ENCODE measurements around the gene KIT. TPM values are rescaled to one million over a fixed set of nuclear protein-coding genes. Genes with fewer than 3 reads are reported as not detected.

The KIT gene
- total RNA-seq, 4 donors from 2014 or later = 43.0 to 81.3 (median 59.3) TPM

- intact Hi-C loops (cut with DNase I) = no loop called here
- 90% methylated on average over 3 of the region's 3 CpGs for WGBS
- H3K4me1 ChIP-seq = peaks cover 0 to 14% (median 7%) of the 10 kb centered on the region in 4 donors
- TF ChIP-seq, protein P1, sequence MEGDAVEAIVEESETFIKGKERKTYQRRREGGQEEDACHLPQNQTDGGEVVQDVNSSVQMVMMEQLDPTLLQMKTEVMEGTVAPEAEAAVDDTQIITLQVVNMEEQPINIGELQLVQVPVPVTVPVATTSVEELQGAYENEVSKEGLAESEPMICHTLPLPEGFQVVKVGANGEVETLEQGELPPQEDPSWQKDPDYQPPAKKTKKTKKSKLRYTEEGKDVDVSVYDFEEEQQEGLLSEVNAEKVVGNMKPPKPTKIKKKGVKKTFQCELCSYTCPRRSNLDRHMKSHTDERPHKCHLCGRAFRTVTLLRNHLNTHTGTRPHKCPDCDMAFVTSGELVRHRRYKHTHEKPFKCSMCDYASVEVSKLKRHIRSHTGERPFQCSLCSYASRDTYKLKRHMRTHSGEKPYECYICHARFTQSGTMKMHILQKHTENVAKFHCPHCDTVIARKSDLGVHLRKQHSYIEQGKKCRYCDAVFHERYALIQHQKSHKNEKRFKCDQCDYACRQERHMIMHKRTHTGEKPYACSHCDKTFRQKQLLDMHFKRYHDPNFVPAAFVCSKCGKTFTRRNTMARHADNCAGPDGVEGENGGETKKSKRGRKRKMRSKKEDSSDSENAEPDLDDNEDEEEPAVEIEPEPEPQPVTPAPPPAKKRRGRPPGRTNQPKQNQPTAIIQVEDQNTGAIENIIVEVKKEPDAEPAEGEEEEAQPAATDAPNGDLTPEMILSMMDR (IDR thresholded peaks at IDR 0.05) = no peak
- TF ChIP-seq POLR2A (IDR thresholded peaks at IDR 0.05; ENCODE audit: low read depth) (no peak), POLR2AphosphoS5 (IDR thresholded peaks at IDR 0.05) (no peak), EP300 (IDR thresholded peaks at IDR 0.05) (no peak)
- H3K4me3 ChIP-seq = no peak overlapping the region
- peaks cover 0 to 4% (median 0%) of the 10 kb centered on the region in 4 donors for H3K36me3 ChIP-seq
- H3K27me3 ChIP-seq = no peaks in the 10 kb centered on the region
- H3K27ac ChIP-seq (replicated peaks in 1 of 4) = peak overlapping the region in 1 of 4 donors; percentile 48
- H3K9me3 ChIP-seq = no peaks in the 10 kb centered on the region
- DNase-seq (ENCODE audit: extremely low spot score) = no peak
These were observed 73.8 kb downstream of the KIT start for GRCh38 chr4:54731552-54731951.

DNA sequence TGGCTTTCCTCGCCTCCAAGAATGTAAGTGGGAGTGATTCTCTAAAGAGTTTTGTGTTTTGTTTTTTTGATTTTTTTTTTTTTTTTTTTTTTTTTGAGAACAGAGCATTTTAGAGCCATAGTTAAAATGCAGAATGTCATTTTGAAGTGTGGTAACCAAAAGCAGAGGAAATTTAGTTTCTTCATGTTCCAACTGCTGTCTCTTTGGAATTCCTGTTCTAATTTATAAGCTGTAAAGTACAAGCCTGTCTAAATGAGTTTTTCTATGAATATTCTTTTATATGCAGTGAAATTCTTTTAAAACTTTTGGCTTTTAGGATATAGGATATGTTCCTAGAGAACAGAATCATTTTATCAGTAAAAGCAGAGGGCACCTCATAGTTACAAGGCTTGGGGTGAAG is 74.2 kb downstream of the KIT start:
- H3K27me3 ChIP-seq = no peaks in the 10 kb centered on the region
- peaks cover 0 to 14% (median 7%) of the 10 kb centered on the region in 4 donors for H3K4me1 ChIP-seq
- peaks cover 0 to 8% (median 0%) of the 10 kb centered on the region in 4 donors for H3K36me3 ChIP-seq
- 56% methylated on average over 1 of the region's 1 CpG for WGBS
- TF ChIP-seq, protein P1 (IDR thresholded peaks at IDR 0.05) = no peak
- no peak for TF ChIP-seq EP300 (IDR thresholded peaks at IDR 0.05)
- TF ChIP-seq POLR2AphosphoS5 (IDR thresholded peaks at IDR 0.05) = no peak
- no peak for TF ChIP-seq POLR2A (IDR thresholded peaks at IDR 0.05; ENCODE audit: low read depth)
- peak overlapping the region in 1 of 4 donors; percentile 48 for H3K27ac ChIP-seq (replicated peaks in 1 of 4)
- H3K4me3 ChIP-seq = no peak overlapping the region
- intact Hi-C loops (cut with DNase I) = no loop called here
- DNase-seq (ENCODE audit: extremely low spot score) = no peak
- H3K9me3 ChIP-seq = no peaks in the 10 kb centered on the region

GRCh38 chr4:54737421-54737820 is 79.7 kb downstream of the KIT start:
- H3K36me3 ChIP-seq = peaks cover 0 to 14% (median 0%) of the 10 kb centered on the region in 4 donors
- H3K9me3 ChIP-seq = no peaks in the 10 kb centered on the region
- no peak overlapping the region for H3K4me3 ChIP-seq
- H3K27me3 ChIP-seq = no peaks in the 10 kb centered on the region
- no peak overlapping the region for H3K27ac ChIP-seq (replicated peaks in 1 of 4)
- intact Hi-C loops (cut with DNase I) = no loop called here
- no peak for DNase-seq (ENCODE audit: extremely low spot score)
- peaks cover 0 to 3% (median 1%) of the 10 kb centered on the region in 4 donors for H3K4me1 ChIP-seq
- TF ChIP-seq POLR2AphosphoS5 (IDR thresholded peaks at IDR 0.05) (no peak), EP300 (IDR thresholded peaks at IDR 0.05) (no peak), POLR2A (IDR thresholded peaks at IDR 0.05; ENCODE audit: low read depth) (no peak)
- TF ChIP-seq, protein P1 (IDR thresholded peaks at IDR 0.05) = no peak
- WGBS = 69% methylated on average over 1 of the region's 1 CpG

- intact Hi-C loops (cut with DNase I) = no loop called here
- Histone ChIP-seq H3K36me3 (peaks cover 0 to 14% (median 0%) of the 10 kb centered on the region in 4 donors), H3K9me3 (peaks cover 0 to 14% (median 3%) of the 10 kb centered on the region in 4 donors), H3K27me3 (no peaks in the 10 kb centered on the region), H3K4me1 (no peaks in the 10 kb centered on the region), H3K27ac (replicated peaks in 1 of 4) (no peak overlapping the region), H3K4me3 (no peak overlapping the region)
- TF ChIP-seq POLR2AphosphoS5 (IDR thresholded peaks at IDR 0.05) = no peak
- TF ChIP-seq POLR2A (IDR thresholded peaks at IDR 0.05; ENCODE audit: low read depth) = no peak
- TF ChIP-seq, protein P1 (IDR thresholded peaks at IDR 0.05) = no peak
- TF ChIP-seq EP300 (IDR thresholded peaks at IDR 0.05) = no peak
- 89% methylated on average over 3 of the region's 3 CpGs for WGBS
- no peak for DNase-seq (ENCODE audit: extremely low spot score)
These were observed 83.4 kb downstream of the KIT start for GRCh38 chr4:54741202-54741601.
